DOHH2 (cell line): ENCODE results near the gene IFT122.

Source experiments
- CTCF ChIP-seq: fragments of 200-600 bp; sonication (generic); IDR thresholded peaks from one replicate; pipeline ENCODE4 v1.5.1; 2014; ENCODE audit warnings: antibody characterized with exemption, mild to moderate bottlenecking, low read depth, low read length; ENCODE audit not compliant: poor library complexity, severe bottlenecking
- EZH2phosphoT487 ChIP-seq: fragments of 200-600 bp; sonication (generic); IDR thresholded peaks from 2 replicates; pipeline ENCODE4 v1.6.1; 2017; ENCODE audit warnings: borderline replicate concordance, mild to moderate bottlenecking, antibody characterized with exemption, low read length, moderate library complexity, mixed read lengths

DNA sequence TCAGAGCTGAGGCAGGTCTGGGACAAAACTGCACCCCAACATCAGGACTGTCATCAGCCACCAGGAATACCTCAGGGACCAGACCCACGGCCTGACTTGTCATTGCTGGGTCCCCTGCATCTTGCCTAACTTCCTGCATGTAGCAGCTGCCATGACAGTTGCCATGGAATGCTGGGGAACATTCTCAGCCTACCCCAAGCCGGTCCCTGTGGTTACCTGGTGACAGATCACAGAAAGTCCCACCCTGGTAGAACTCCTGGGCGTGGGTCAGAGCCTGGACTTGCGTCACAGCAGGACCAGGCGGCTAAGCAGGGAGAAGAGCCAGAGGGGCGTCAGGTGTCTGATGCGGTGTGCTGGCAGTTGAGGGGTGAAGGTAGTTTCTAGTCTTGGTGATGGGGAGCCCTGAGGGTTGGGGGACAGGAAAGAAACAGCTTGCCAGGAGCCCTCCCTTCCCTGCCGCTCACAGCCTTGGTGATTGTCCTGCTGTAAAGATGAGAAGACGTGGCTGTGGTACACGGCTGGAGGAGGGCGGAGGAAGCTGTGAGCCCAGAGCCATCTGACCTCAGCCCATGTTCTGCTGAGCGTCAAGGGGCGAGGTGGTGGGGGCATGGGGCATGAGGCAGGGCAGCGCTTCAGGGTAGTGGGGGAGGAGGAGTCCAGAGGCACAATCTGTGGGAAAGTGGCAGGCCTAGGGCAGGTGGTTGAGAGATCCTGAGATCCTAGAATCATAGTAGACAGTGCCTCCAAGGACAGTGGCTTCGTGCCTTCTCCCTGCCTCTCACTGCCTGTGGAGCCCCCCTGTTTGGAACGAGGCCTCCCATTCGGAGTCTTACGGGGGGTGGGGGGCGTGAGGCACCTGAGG, 108.3 kb downstream of the IFT122 start:
- no peak for TF ChIP-seq CTCF
- no peak for TF ChIP-seq EZH2phosphoT487
